ENCODE data around the gene DOCK1. TPM values are rescaled to one million over a fixed set of nuclear protein-coding genes. Genes with fewer than 3 reads are reported as not detected.

Gene DOCK1
- total RNA-seq, 2 donors from 2014 or later: 72.4 to 89.3 TPM

GRCh38 chr10:127157089-127157488 lies 251.9 kb downstream of the DOCK1 start:
- TF ChIP-seq, protein P1, sequence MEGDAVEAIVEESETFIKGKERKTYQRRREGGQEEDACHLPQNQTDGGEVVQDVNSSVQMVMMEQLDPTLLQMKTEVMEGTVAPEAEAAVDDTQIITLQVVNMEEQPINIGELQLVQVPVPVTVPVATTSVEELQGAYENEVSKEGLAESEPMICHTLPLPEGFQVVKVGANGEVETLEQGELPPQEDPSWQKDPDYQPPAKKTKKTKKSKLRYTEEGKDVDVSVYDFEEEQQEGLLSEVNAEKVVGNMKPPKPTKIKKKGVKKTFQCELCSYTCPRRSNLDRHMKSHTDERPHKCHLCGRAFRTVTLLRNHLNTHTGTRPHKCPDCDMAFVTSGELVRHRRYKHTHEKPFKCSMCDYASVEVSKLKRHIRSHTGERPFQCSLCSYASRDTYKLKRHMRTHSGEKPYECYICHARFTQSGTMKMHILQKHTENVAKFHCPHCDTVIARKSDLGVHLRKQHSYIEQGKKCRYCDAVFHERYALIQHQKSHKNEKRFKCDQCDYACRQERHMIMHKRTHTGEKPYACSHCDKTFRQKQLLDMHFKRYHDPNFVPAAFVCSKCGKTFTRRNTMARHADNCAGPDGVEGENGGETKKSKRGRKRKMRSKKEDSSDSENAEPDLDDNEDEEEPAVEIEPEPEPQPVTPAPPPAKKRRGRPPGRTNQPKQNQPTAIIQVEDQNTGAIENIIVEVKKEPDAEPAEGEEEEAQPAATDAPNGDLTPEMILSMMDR (conservative IDR thresholded peaks at IDR 0.05): no peak
- peaks cover 2% of the 10 kb centered on the region for H3K4me1 Mint-ChIP-seq

GRCh38 chr10:127157506-127158200 lies 252.4 kb downstream of the DOCK1 start:
- H3K36me3 Mint-ChIP-seq (ENCODE audit: low read depth): no peaks in the 10 kb centered on the region
- Histone ChIP-seq H3K9me3 (ENCODE audit: control insufficient read depth, low read length) (no peaks in the 10 kb centered on the region), H3K36me3 (ENCODE audit: control insufficient read depth, insufficient read depth, low read length) (no peaks in the 10 kb centered on the region), H3K27ac (ENCODE audit: low read depth, low read length) (no peak overlapping the region), H3K4me3 (ENCODE audit: low read length) (no peak overlapping the region), H3K9ac (ENCODE audit: extremely low read depth, low read length, poor library complexity, severe bottlenecking) (no peak overlapping the region), H3K27me3 (ENCODE audit: control insufficient read depth, insufficient read depth, low read length, poor library complexity, severe bottlenecking) (no peaks in the 10 kb centered on the region), H3K4me1 (ENCODE audit: control insufficient read depth, insufficient read depth, low read length) (no peaks in the 10 kb centered on the region)
- TF ChIP-seq, protein P1 (conservative IDR thresholded peaks at IDR 0.05): no peak
- H3K9me3 Mint-ChIP-seq: no peaks in the 10 kb centered on the region
- no peaks in the 10 kb centered on the region for H3K27me3 Mint-ChIP-seq (ENCODE audit: insufficient read depth)
- no peak overlapping the region for H3K4me3 Mint-ChIP-seq
- 71 to 88% methylated on average over 1 to 2 of the region's 2 CpGs for whole genome bisulfite sequencing, 2 experiments (ENCODE audit: insufficient coverage in 1 of 2, insufficient read length in 1 of 2)
- no peaks in the 10 kb centered on the region for H3K4me1 Mint-ChIP-seq
- no peak overlapping the region for H3K27ac Mint-ChIP-seq
- DNase-seq: no peak

More at GRCh38 chr10:127157089-127157488, 251.9 kb downstream of the DOCK1 start:
- H3K4me1 ChIP-seq (ENCODE audit: control insufficient read depth, insufficient read depth, low read length): no peaks in the 10 kb centered on the region
- Mint-ChIP-seq H3K27ac (no peak overlapping the region), H3K27me3 (ENCODE audit: insufficient read depth) (no peaks in the 10 kb centered on the region), H3K36me3 (ENCODE audit: low read depth) (no peaks in the 10 kb centered on the region), H3K4me3 (no peak overlapping the region), H3K9me3 (no peaks in the 10 kb centered on the region)
- no peak for DNase-seq
- H3K4me3 ChIP-seq (ENCODE audit: low read length): no peak overlapping the region
- 82 to 96% methylated on average over 3 to 4 of the region's 4 CpGs for WGBS, 2 experiments (ENCODE audit: insufficient coverage in 1 of 2, insufficient read length in 1 of 2)
- no peaks in the 10 kb centered on the region for H3K9me3 ChIP-seq (ENCODE audit: control insufficient read depth, low read length)
- H3K27me3 ChIP-seq (ENCODE audit: control insufficient read depth, insufficient read depth, low read length, poor library complexity, severe bottlenecking): no peaks in the 10 kb centered on the region
- no peak overlapping the region for H3K9ac ChIP-seq (ENCODE audit: extremely low read depth, low read length, poor library complexity, severe bottlenecking)
- H3K27ac ChIP-seq (ENCODE audit: low read depth, low read length): no peak overlapping the region
- no peaks in the 10 kb centered on the region for H3K36me3 ChIP-seq (ENCODE audit: control insufficient read depth, insufficient read depth, low read length)

GRCh38 chr10:127158662-127159061 lies 253.4 kb downstream of the DOCK1 start:
- Histone ChIP-seq H3K9ac (ENCODE audit: extremely low read depth, low read length, poor library complexity, severe bottlenecking) (no peak overlapping the region), H3K4me3 (ENCODE audit: low read length) (no peak overlapping the region), H3K9me3 (ENCODE audit: control insufficient read depth, low read length) (no peaks in the 10 kb centered on the region), H3K4me1 (ENCODE audit: control insufficient read depth, insufficient read depth, low read length) (no peaks in the 10 kb centered on the region), H3K27ac (ENCODE audit: low read depth, low read length) (no peak overlapping the region), H3K27me3 (ENCODE audit: control insufficient read depth, insufficient read depth, low read length, poor library complexity, severe bottlenecking) (no peaks in the 10 kb centered on the region), H3K36me3 (ENCODE audit: control insufficient read depth, insufficient read depth, low read length) (no peaks in the 10 kb centered on the region)
- Mint-ChIP-seq H3K4me1 (no peaks in the 10 kb centered on the region), H3K27me3 (ENCODE audit: insufficient read depth) (no peaks in the 10 kb centered on the region), H3K9me3 (no peaks in the 10 kb centered on the region), H3K4me3 (no peak overlapping the region), H3K36me3 (ENCODE audit: low read depth) (no peaks in the 10 kb centered on the region), H3K27ac (no peak overlapping the region)
- TF ChIP-seq, protein P1 (conservative IDR thresholded peaks at IDR 0.05): no peak
- no peak for DNase-seq
- 90 to 100% methylated on average over 2 of the region's 2 CpGs for WGBS, 2 experiments (ENCODE audit: insufficient coverage in 1 of 2, insufficient read length in 1 of 2)

All from endodermal cell (in vitro differentiated cells).